ENCODE results near the gene AMDHD2. TPM values are rescaled to one million over a fixed set of nuclear protein-coding genes. Genes with fewer than 3 reads are reported as not detected.

The AMDHD2 gene
- total and polyA plus RNA-seq, 2 of the 13 experiments (the other 11 are each of a cell fraction or from before 2014, with no cell fraction given) = 33.5 to 39.1 TPM

- TF ChIP-seq ETS1 (CRISPR knock-in tag; IDR thresholded peaks at IDR 0.05) (no peak), ZHX2 (IDR thresholded peaks at IDR 0.05; ENCODE audit: low read depth) (peak; percentile 48; the same call in 1 of the 2 replicates), ZHX2 (CRISPR knock-in tag; IDR thresholded peaks at IDR 0.05; ENCODE audit: borderline replicate concordance) (no peak), ZNF567 (CRISPR knock-in tag; IDR thresholded peaks at IDR 0.05; ENCODE audit: borderline replicate concordance) (no peak), U2AF1 (optimal IDR thresholded peaks at IDR 0.05; ENCODE audit: low read depth, low read length) (no peak), AGO2 (optimal IDR thresholded peaks at IDR 0.05; ENCODE audit: low read depth, low read length) (peak; percentile 76), TGIF2 (CRISPR knock-in tag; IDR thresholded peaks at IDR 0.05) (peak; percentile 23; the same call in 1 of the 2 replicates), ZNF788 (CRISPR knock-in tag; IDR thresholded peaks at IDR 0.05; ENCODE audit: borderline replicate concordance) (no peak)
Observed at GRCh38 chr16:2514333-2515179, 5.6 kb upstream of the AMDHD2 start (continued).
